Activated naive CD4-positive, alpha-beta T cell treated with anti-CD3 and anti-CD28 coated beads, Interleukin-2, amount 50 U/mL, for 72 hours (primary cell): ENCODE measurements around the gene NANOS3. TPM values are rescaled to one million over a fixed set of nuclear protein-coding genes. Genes with fewer than 3 reads are reported as not detected.

Source experiments
- ATAC-seq, 2 donors: fragments of 150-1000 bp; cut with Tn5 transposase; 2 replicates each; pipeline ENCODE4 v1.10.0; 2021; ENCODE audit warnings: mild to moderate bottlenecking in 2 of 2, moderate library complexity in 2 of 2
- DNase-seq, 2 donors: peaks; one replicate each; pipeline ENCODE4 v3.0.0; 2021 to 2022; ENCODE audit warnings: low spot score in 2 of 2
- H3K27ac Mint-ChIP-seq, 2 donors: one replicate each; pipeline ENCODE4 v1.8.0; 2022; ENCODE audit warnings: mild to moderate bottlenecking in 2 of 2, mixed read lengths in 2 of 2
- H3K36me3 Mint-ChIP-seq, 2 donors: one replicate each; pipeline ENCODE4 v1.8.0; 2022; ENCODE audit warnings: mixed read lengths in 2 of 2
- H3K9me3 Mint-ChIP-seq, 2 donors: one replicate each; pipeline ENCODE4 v1.8.0; 2022; ENCODE audit warnings: mixed read lengths in 2 of 2
- total RNA-seq, 2 donors: library from RNA; stranded (reverse); gene quantifications; one replicate each; pipeline ENCODE4 v1.2.3, GENCODE V29; 2022

The NANOS3 gene
- total RNA-seq, 2 donors from 2014 or later = 0.88 to 0.98 TPM

GRCh38 chr19:13872695-13873389 is 4.1 kb upstream of the NANOS3 start:
- peak in 1 of 2 donors; percentile 40 for DNase-seq
- no peak overlapping the region for H3K27ac Mint-ChIP-seq
- ATAC-seq = peak; percentile 46 to 91
- H3K36me3 Mint-ChIP-seq = no peaks in the 10 kb centered on the region
- no peaks in the 10 kb centered on the region for H3K9me3 Mint-ChIP-seq

DNA sequence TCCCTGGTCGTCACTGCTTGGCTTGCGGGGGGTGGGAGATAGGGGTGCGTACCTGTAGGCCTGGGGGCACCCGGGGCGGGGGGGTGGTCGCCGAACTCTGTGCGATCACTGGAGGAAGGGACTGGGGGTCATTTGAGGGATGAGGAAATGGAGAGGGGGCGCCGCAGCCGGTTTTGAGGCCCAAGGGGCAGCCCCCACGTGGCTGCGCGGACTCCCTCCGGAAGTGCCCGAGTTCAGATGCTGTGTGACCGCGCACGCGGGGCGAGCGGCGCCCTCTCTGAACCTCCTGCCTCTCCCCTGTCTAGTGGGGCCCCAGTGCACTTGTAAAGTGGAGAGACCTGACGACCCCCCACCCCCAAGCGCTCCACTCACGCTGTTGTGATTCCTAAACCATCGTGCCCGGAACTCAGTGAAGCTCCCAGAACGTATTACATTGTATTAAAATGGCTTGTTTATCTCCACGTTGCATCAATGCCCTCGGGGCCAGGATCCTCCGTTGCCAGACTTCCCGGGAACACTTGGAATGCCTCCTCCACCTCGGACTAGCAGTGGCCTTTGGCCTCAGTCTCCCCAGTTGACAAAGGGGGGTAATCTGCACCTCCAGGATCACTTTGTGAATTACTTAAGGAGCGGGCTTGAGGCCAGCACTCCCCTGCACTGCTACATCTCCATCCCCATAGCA is 3.0 kb upstream of the NANOS3 start:
- DNase-seq (no peak), ATAC-seq (no peak)
- Mint-ChIP-seq H3K36me3 (no peaks in the 10 kb centered on the region), H3K27ac (no peak overlapping the region), H3K9me3 (no peaks in the 10 kb centered on the region)

DNA sequence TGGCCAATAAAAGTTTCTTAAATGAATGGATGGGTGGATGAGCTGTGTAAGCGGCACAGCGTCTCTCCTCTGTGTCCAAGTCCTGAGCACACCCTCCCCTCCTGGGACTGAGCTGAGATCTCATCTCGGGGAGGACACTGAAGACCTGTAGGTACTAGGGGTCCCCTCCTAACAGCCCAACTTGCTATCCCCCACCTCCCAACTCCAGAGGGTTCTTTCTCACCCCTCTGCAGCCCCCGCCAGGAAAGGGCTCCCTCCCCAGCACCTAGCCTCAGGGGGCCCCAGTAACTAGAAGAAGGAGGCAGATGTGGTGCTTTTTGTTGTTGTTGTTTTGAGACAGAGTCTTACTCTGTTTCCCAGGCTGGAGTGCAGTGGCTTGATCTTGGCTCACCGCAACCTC is 1.1 kb upstream of the NANOS3 start:
- Mint-ChIP-seq H3K27ac (no peak overlapping the region), H3K9me3 (no peaks in the 10 kb centered on the region), H3K36me3 (no peaks in the 10 kb centered on the region)
- no peak for DNase-seq
- ATAC-seq = no peak

DNA sequence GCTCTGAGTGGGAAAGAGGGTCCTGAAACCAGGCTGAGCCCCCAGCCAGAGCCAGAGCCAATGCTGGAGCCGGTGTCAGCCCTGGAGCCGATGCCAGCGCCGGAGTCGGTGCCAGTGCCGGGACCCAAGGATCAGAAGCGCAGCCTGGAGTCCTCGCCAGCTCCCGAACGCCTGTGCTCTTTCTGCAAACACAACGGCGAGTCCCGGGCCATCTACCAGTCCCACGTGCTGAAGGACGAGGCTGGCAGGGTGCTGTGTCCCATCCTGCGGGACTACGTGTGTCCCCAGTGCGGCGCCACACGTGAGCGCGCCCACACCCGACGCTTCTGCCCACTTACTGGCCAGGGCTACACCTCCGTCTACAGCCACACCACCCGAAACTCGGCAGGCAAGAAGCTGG is 369 bp downstream of the NANOS3 start:
- ATAC-seq = no peak
- Mint-ChIP-seq H3K36me3 (no peaks in the 10 kb centered on the region), H3K27ac (no peak overlapping the region), H3K9me3 (no peaks in the 10 kb centered on the region)
- no peak for DNase-seq

GRCh38 chr19:13880059-13881043 is 3.4 kb downstream of the NANOS3 start:
- peak overlapping the region; percentile 72 to 88 for H3K27ac Mint-ChIP-seq
- ATAC-seq (peak; percentile 89 to 95), DNase-seq (peak; percentile 99 to 100)
- H3K36me3 Mint-ChIP-seq = no peaks in the 10 kb centered on the region
- no peaks in the 10 kb centered on the region for H3K9me3 Mint-ChIP-seq

DNA sequence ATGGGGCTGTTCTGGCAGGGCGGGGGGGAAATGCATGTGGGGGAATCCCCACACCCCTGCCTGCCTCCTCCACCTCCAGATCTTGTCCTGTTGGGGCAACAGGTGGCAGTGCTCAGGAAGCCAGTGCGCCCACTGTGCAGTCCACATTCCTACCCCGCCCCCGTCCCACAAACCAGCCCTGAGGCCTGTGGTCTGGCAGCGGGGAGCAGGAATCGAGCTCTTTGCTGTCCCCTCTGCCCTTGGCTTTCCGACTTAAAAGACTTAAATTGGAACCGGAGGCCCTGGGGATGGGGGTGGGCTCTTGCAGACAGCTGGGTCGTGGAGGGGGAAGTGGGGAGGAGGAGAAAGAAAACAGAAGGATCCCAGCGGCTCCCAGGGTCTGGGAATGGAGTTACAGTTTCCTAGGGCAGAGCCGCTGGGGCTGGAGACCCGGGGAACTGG is 4.3 kb downstream of the NANOS3 start:
- H3K9me3 Mint-ChIP-seq = no peaks in the 10 kb centered on the region
- DNase-seq (no peak), ATAC-seq (no peak)
- no peaks in the 10 kb centered on the region for H3K36me3 Mint-ChIP-seq
- H3K27ac Mint-ChIP-seq = peak overlapping the region; percentile 36 to 88

DNA sequence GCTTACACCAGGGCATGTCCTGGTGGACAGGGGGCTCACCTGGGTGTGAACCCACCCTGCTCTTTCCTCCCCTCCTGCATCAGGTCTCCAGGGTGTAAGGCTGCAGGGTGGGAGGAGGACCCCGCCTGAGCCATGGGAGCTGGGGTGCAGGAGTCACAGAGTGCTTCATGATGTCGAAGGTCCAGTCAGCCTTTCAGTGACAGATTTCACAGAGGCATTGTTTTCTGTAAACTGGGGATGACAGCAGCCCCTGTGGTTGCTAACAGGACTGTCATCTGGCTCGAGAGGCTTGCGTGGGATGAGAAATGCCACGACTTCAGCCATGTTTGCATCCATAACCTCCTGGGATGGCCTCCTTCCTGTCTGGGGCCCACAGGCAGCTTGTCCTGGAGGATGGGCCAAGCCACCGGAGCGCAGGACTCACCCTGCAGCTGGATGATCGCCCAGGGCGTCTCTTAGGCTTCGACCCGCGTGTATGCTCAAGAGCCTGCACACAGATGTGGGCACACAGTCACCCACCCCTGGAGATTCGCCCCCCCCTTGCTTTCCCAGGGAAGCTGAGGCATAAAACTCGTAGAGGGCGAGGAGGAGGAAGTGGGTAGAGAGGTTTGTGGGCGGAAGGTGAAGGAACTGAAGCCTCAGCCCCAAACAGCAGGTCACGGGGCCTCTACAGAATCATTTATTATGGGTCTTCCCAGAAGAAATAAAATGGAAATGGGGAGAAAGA is 4.9 kb downstream of the NANOS3 start:
- ATAC-seq (peak; percentile 25 to 53), DNase-seq (peak; percentile 39 to 74)
- Mint-ChIP-seq H3K27ac (peak overlapping the region; percentile 29 to 88), H3K36me3 (no peaks in the 10 kb centered on the region), H3K9me3 (no peaks in the 10 kb centered on the region)

GRCh38 chr19:13882419-13882795 is 5.5 kb downstream of the NANOS3 start:
- H3K27ac Mint-ChIP-seq = peak overlapping the region in 1 of 2 donors; percentile 88
- ATAC-seq (no peak), DNase-seq (no peak)
- H3K36me3 Mint-ChIP-seq = no peaks in the 10 kb centered on the region
- H3K9me3 Mint-ChIP-seq = no peaks in the 10 kb centered on the region

- Mint-ChIP-seq H3K9me3 (no peaks in the 10 kb centered on the region), H3K27ac (peak overlapping the region in 1 of 2 donors; percentile 88), H3K36me3 (no peaks in the 10 kb centered on the region)
- DNase-seq = no peak
- no peak for ATAC-seq
Measured at GRCh38 chr19:13882836-13883235, 5.9 kb downstream of the NANOS3 start.

DNA sequence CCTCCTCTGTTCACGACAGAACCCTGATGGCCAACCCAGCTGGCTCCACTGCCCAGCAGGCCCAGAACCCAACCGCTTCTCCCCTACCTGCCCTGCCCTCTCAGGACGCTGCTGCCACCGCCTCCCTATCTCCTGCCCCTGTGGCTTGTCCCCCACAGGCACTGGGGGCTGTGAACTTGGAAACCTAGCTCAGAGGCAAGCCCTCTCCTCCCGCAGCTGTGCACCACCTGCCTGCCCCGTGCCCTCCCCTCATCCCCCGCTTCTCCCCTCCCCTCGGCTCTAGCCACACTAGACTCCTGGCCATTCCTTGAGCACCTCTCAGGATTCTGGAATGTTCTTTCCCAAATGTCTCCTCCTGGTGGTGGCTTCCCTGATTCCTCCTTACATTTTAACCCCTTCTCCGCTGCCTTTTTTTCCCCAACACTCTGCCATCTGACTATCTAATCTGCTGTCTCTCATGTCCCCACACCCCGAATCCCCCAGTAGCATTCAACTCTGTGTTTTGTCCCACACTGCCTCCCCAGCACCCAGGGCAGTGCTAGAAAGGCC is 6.7 kb downstream of the NANOS3 start:
- Mint-ChIP-seq H3K36me3 (no peaks in the 10 kb centered on the region), H3K9me3 (no peaks in the 10 kb centered on the region), H3K27ac (peak overlapping the region in 1 of 2 donors; percentile 68)
- no peak for DNase-seq
- ATAC-seq = no peak

- DNase-seq (no peak), ATAC-seq (no peak)
- H3K36me3 Mint-ChIP-seq = no peaks in the 10 kb centered on the region
Measured at GRCh38 chr19:13884726-13885591, 8.0 kb downstream of the NANOS3 start.

DNA sequence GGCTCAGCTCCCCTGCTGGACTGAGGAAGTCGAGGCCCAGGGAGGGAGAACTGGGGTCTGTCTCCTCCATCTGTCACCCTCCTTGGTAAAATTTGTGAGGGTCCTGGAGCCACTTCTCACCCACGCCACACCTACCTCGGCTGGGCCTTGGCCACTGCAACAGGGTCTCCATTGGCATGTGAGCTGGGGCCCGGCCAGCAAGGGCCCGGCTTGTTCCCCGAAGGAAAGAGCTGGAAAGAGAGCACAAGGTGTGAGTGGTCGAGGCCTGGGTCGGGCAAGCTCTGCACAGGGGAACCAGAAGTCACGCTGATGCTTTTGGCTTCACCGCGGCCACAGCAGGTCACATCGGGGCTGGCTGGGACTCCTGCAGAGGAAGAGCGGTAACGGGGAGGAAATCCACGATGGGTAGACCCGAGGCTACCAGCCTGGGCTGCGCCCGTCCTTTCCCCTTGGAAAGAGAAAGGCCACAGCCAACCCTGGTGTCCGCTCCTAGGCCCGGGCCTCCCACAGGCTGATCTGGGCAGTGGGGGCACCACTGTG is 9.0 kb downstream of the NANOS3 start:
- Mint-ChIP-seq H3K27ac (no peak overlapping the region), H3K9me3 (no peaks in the 10 kb centered on the region), H3K36me3 (no peaks in the 10 kb centered on the region)
- DNase-seq (no peak), ATAC-seq (no peak)

More at GRCh38 chr19:13884726-13885591, 8.0 kb downstream of the NANOS3 start:
- no peaks in the 10 kb centered on the region for H3K9me3 Mint-ChIP-seq
- no peak overlapping the region for H3K27ac Mint-ChIP-seq

- H3K9me3 Mint-ChIP-seq = no peaks in the 10 kb centered on the region
Measured at GRCh38 chr19:13887018-13887436, 10.1 kb downstream of the NANOS3 start.

GRCh38 chr19:13887517-13887916 is 10.6 kb downstream of the NANOS3 start:
- DNase-seq = no peak
- no peaks in the 10 kb centered on the region for H3K9me3 Mint-ChIP-seq
- peak overlapping the region in 1 of 2 donors; percentile 36 for H3K27ac Mint-ChIP-seq
- H3K36me3 Mint-ChIP-seq = no peaks in the 10 kb centered on the region
- ATAC-seq = peak in 1 of 2 donors; percentile 47

More at GRCh38 chr19:13887018-13887436, 10.1 kb downstream of the NANOS3 start:
- H3K36me3 Mint-ChIP-seq = no peaks in the 10 kb centered on the region
- DNase-seq = no peak
- peak; percentile 53 to 55 for ATAC-seq
- no peak overlapping the region for H3K27ac Mint-ChIP-seq

GRCh38 chr19:13888281-13888680 is 11.3 kb downstream of the NANOS3 start:
- no peaks in the 10 kb centered on the region for H3K36me3 Mint-ChIP-seq
- H3K27ac Mint-ChIP-seq = no peak overlapping the region
- ATAC-seq = no peak
- H3K9me3 Mint-ChIP-seq = no peaks in the 10 kb centered on the region
- DNase-seq = no peak
